BE2C (cell line): Measurements from ENCODE around the gene CRYM.

Experiments used
- DNase-seq: peaks from one replicate; pipeline ENCODE4 v3.0.0-alpha.2; 2020
- H3K27me3 ChIP-seq: fragments of 250-450 bp; sonication (Bioruptor Pico); 2 replicates; pipeline ENCODE4 v1.5.1; 2020; ENCODE audit warnings: mild to moderate bottlenecking
- H3K36me3 ChIP-seq: fragments of 250-450 bp; sonication (Bioruptor Pico); 2 replicates; pipeline ENCODE4 v1.5.1; 2020; ENCODE audit warnings: mild to moderate bottlenecking
- H3K4me1 ChIP-seq: fragments of 250-450 bp; sonication (Bioruptor Pico); 2 replicates; pipeline ENCODE4 v1.5.1; 2020
- H3K4me3 ChIP-seq: 2 replicates; pipeline ENCODE4 v1.5.1; 2011; ENCODE audit warnings: low read depth, low read length
- H3K9me3 ChIP-seq: fragments of 250-450 bp; sonication (Bioruptor Pico); 2 replicates; pipeline ENCODE4 v1.5.1; 2020
- TF ChIP-seq, protein P1 (sequence below): IDR thresholded peaks from 2 replicates; pipeline ENCODE4 v1.5.1; 2012; ENCODE audit warnings: mild to moderate bottlenecking, low read depth, low read length

Gene CRYM

DNA sequence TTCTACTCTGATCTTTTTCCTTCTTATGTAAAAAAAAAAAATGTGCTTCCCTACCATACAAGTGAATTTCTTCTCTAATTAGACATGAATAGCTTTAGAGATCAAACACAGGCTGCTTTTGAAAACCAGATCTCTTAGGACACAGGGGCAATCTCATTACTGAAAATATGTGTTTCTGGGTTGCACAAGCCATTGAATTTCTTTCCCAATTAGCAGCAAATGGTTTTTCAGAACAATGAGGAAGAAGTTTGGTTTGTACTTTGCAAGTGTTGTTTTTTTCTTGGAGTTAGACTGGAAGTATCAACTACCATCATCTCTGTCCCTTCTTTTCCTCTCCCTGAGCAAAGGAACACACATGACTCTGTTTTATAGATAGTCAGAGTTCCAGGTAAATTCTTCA is 50.2 kb downstream of the CRYM start:
- TF ChIP-seq, protein P1, sequence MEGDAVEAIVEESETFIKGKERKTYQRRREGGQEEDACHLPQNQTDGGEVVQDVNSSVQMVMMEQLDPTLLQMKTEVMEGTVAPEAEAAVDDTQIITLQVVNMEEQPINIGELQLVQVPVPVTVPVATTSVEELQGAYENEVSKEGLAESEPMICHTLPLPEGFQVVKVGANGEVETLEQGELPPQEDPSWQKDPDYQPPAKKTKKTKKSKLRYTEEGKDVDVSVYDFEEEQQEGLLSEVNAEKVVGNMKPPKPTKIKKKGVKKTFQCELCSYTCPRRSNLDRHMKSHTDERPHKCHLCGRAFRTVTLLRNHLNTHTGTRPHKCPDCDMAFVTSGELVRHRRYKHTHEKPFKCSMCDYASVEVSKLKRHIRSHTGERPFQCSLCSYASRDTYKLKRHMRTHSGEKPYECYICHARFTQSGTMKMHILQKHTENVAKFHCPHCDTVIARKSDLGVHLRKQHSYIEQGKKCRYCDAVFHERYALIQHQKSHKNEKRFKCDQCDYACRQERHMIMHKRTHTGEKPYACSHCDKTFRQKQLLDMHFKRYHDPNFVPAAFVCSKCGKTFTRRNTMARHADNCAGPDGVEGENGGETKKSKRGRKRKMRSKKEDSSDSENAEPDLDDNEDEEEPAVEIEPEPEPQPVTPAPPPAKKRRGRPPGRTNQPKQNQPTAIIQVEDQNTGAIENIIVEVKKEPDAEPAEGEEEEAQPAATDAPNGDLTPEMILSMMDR: no peak
- Histone ChIP-seq H3K9me3 (no peaks in the 10 kb centered on the region), H3K36me3 (no peaks in the 10 kb centered on the region), H3K4me1 (no peaks in the 10 kb centered on the region), H3K4me3 (no peak overlapping the region), H3K27me3 (peaks cover 16% of the 10 kb centered on the region)
- DNase-seq: no peak

DNA sequence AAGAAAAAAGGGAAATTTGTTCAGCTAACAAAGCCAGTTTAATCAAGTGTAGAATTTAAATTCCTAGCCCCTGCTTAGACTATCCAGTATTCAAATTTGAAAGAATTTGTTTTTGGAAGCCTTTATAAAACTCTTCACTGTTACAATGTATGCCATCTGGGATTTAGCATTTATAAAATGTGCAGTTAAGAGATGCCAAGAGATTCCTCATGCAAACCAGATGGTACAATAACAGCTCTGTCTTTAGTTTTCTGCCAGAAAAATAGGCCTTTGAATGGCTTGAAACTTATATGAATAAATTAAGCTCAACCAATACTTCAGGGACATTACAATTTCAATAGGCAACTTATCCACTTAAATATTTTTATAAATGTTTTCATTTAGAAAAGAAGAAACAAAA is 51.3 kb downstream of the CRYM start:
- H3K9me3 ChIP-seq: no peaks in the 10 kb centered on the region
- H3K36me3 ChIP-seq: no peaks in the 10 kb centered on the region
- TF ChIP-seq, protein P1: no peak
- peaks cover 16% of the 10 kb centered on the region for H3K27me3 ChIP-seq
- DNase-seq: no peak
- no peak overlapping the region for H3K4me3 ChIP-seq
- no peaks in the 10 kb centered on the region for H3K4me1 ChIP-seq

DNA sequence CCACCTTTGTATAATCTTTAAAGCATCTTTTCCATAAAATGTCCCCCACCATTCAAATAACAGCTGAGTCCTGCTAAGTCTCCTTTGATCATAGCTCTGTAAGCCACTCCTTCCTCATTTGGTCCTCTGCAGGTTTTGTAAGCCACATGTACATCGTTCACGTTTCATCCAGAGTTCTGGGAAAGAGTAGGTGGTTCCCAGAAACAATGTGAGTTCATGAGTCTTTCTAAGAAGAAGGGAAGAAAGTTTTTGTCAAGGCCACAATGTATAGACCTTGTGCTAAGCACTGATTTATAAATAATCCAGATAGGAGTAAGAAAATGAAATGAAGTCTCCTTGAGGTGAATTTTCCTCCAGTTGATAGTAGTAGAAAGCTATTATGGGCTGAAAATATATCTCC is 53.3 kb downstream of the CRYM start:
- TF ChIP-seq, protein P1: no peak
- Histone ChIP-seq H3K4me1 (no peaks in the 10 kb centered on the region), H3K9me3 (no peaks in the 10 kb centered on the region), H3K27me3 (peaks cover 13% of the 10 kb centered on the region), H3K4me3 (no peak overlapping the region), H3K36me3 (no peaks in the 10 kb centered on the region)
- DNase-seq: no peak

DNA sequence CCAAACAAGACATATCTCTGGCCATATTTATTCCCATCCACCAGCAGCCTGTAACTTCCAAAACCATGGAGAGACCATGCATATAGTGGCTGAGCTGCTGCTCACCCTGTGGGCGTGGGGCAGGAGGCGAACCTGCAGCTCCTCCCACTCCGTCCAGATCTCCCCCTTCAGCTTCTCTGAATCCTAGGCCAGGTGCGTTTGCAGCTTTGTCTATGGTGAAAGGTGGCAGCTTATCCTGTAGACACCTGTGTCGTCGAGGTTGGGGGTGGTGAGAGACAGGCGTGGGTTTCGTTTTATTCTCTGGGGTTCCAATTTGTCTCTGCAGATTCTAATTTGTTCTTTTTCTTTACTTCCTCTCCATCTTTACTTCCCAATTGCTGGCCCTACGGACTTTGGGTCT is 54.3 kb downstream of the CRYM start:
- Histone ChIP-seq H3K9me3 (no peaks in the 10 kb centered on the region), H3K27me3 (peaks cover 13% of the 10 kb centered on the region), H3K4me3 (no peak overlapping the region), H3K36me3 (no peaks in the 10 kb centered on the region), H3K4me1 (no peaks in the 10 kb centered on the region)
- TF ChIP-seq, protein P1: no peak
- DNase-seq: no peak

DNA sequence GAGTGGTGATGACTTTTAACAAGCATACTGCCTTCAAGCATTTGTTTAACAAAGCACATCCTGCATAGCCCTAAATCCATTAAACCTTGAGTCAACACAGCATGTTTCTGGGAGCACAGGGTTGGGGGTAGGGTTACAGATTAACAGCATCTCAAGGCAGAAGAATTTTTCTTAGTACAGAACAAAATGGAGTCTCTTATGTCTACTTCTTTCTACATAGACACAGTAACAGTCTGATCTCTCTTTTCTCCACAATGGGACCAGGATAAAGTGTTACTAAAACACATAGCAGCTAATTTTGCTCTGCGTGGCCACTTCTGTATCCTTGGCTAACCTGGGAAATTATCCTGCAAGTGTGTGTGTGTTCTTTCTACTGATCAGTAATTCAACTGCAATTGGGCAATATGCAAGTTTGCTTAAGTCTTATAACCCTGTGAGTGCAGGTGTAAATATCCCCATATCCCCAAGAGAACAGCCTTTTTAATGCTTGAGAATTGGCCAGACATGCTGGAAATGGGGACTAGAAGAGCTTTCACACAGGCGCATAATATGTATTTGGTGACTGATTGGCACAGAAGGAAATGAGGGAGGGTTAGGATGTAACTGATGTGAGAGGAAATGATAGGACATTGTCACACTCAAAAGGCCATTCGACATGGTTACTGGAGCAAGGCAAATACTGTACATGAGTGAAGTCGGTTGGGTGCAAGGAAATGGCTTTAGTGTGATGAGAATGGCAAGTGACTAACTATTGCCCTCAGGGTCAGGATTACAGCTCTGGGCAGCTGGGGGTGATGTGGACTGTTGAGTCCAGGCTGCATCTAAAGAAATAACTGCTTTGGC is 55.4 kb downstream of the CRYM start:
- Histone ChIP-seq H3K9me3 (no peaks in the 10 kb centered on the region), H3K4me3 (no peak overlapping the region), H3K36me3 (no peaks in the 10 kb centered on the region), H3K4me1 (no peaks in the 10 kb centered on the region), H3K27me3 (peaks cover 13% of the 10 kb centered on the region)
- DNase-seq: no peak
- TF ChIP-seq, protein P1: no peak

DNA sequence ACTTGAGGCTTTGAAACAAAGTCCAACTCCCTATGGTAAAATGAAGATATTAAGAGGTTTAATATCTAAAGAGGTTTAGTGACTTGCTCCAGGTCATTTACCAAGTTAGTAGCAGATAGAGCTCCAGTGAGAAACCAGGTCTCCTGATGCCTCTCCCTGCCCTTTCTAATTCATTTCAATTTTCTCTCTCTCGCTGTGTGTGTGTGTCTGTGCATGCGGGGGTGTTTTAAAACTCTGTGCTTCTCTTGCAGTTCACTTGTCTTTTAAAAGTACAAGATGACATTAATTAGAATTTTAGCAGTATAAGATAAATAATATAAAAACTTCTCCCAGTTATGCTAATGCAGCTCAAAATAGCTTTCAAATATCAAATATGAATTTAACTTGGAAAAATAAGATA is 58.5 kb downstream of the CRYM start:
- Histone ChIP-seq H3K27me3 (peaks cover 9% of the 10 kb centered on the region), H3K4me1 (no peaks in the 10 kb centered on the region), H3K9me3 (no peaks in the 10 kb centered on the region), H3K4me3 (no peak overlapping the region), H3K36me3 (no peaks in the 10 kb centered on the region)
- no peak for DNase-seq
- TF ChIP-seq, protein P1: no peak
